ENCODE measurements around the gene CEP19.

DNA sequence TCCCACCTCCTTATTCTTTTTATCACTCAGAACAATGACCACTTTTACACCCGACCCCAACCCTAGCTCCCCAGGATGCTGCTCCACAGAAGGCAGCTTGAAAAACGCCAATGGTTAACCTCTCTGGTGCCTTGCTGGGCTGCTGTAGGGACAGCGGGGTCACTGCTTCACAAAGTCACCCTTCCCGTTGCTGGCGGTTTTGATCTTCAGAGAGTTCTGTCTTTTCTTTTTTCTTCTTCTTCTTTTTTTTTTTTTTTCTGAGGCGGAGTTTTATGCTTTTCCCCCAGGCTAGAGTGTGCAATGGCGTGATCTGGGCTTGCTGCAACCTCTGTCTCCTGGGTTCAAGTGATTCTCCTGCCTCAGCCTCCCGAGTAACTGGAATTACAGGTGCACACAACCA, 20.7 kb downstream of the CEP19 start:
- TF ChIP-seq POLR2AphosphoS5 (IDR thresholded peaks at IDR 0.05; ENCODE audit: borderline replicate concordance, low read depth, low read length) (no peak), EZH2 (IDR thresholded peaks at IDR 0.05) (no peak)
